OCI-LY1 (cell line): Measurements from ENCODE around the gene ZFAND4.
A peak's percentile ranks its signal among the peaks of the same experiment; 100 is the strongest.
"Not testable (repeated sequence)": the region's sequence is repeated elsewhere in the genome, so short reads cannot be mapped to it uniquely, and the experiment has no call there.

ENCODE experiments used
- H2AFZ ChIP-seq: fragments of 200-600 bp; sonication (generic), shearing (Covaris generic); 2 replicates; pipeline ENCODE4 v1.6.0; 2014; ENCODE audit warnings: antibody characterized with exemption, mild to moderate bottlenecking, low read length
- H3F3A ChIP-seq: fragments of 200-600 bp; sonication (generic), shearing (Covaris generic); 2 replicates; pipeline ENCODE4 v1.6.0; 2014; ENCODE audit warnings: mild to moderate bottlenecking, antibody characterized with exemption, low read length, moderate library complexity; ENCODE audit not compliant: insufficient read depth
- H3K27ac ChIP-seq: fragments of 200-600 bp; sonication (generic); 2 replicates; pipeline ENCODE4 v1.5.1; 2014; ENCODE audit warnings: low read length, mixed run types, mild to moderate bottlenecking, low read depth; ENCODE audit not compliant: poor library complexity, severe bottlenecking
- H3K27me3 ChIP-seq: fragments of 200-600 bp; sonication (generic); 2 replicates; pipeline ENCODE4 v1.6.0; 2014; ENCODE audit warnings: antibody characterized with exemption, mild to moderate bottlenecking, low read length, moderate library complexity; ENCODE audit not compliant: insufficient read depth
- H3K36me3 ChIP-seq: fragments of 200-600 bp; sonication (generic); 2 replicates; pipeline ENCODE4 v1.6.1; 2014; ENCODE audit warnings: mild to moderate bottlenecking, antibody characterized with exemption, low read length, moderate library complexity, mixed read lengths; ENCODE audit not compliant: insufficient read depth
- H3K4me1 ChIP-seq: fragments of 200-600 bp; sonication (generic); 2 replicates; pipeline ENCODE4 v1.5.1; 2014; ENCODE audit warnings: mild to moderate bottlenecking, low read length, moderate library complexity; ENCODE audit not compliant: insufficient read depth, severe bottlenecking
- H3K4me2 ChIP-seq: fragments of 200-600 bp; sonication (generic), shearing (Covaris generic); 2 replicates; pipeline ENCODE4 v1.6.1; 2014; ENCODE audit warnings: low read length
- H3K4me3 ChIP-seq: fragments of 200-600 bp; sonication (generic); 2 replicates; pipeline ENCODE4 v1.5.1; 2014; ENCODE audit warnings: low read length, low read depth, mild to moderate bottlenecking, mixed read lengths; ENCODE audit not compliant: poor library complexity, severe bottlenecking
- H3K79me2 ChIP-seq: fragments of 200-600 bp; shearing (Covaris generic); 2 replicates; pipeline ENCODE4 v1.6.1; 2016; ENCODE audit warnings: mixed run types, low read length, mixed read lengths; ENCODE audit not compliant: insufficient read depth
- H3K9ac ChIP-seq: fragments of 200-600 bp; sonication (generic), shearing (Covaris generic); 2 replicates; pipeline ENCODE4 v1.6.1; 2014; ENCODE audit warnings: mild to moderate bottlenecking, low read length, mixed read lengths
- H3K9me2 ChIP-seq: fragments of 200-600 bp; sonication (generic), shearing (Covaris generic); 2 replicates; pipeline ENCODE4 v1.6.1; 2014; ENCODE audit warnings: low read depth, mild to moderate bottlenecking, low read length, mixed read lengths
- H3K9me3 ChIP-seq: fragments of 200-600 bp; shearing (Covaris generic); 2 replicates; pipeline ENCODE4 v1.6.1; 2014; ENCODE audit warnings: low read length, mixed read lengths
- H4K20me1 ChIP-seq: fragments of 200-600 bp; sonication (generic), shearing (Covaris generic); 2 replicates; pipeline ENCODE4 v1.6.0; 2016; ENCODE audit warnings: mild to moderate bottlenecking, low read length; ENCODE audit not compliant: insufficient read depth
- CTCF ChIP-seq: fragments of 200-600 bp; sonication (generic), shearing (Covaris generic); IDR thresholded peaks from 2 replicates; pipeline ENCODE4 v1.5.1; 2017; ENCODE audit warnings: mild to moderate bottlenecking, antibody characterized with exemption, low read length, moderate library complexity, mixed read lengths
- EZH2 ChIP-seq: fragments of 200-600 bp; sonication (generic), shearing (Covaris generic); IDR thresholded peaks from 2 replicates; pipeline ENCODE4 v1.8.0; 2017; ENCODE audit warnings: borderline replicate concordance, mixed run types, mild to moderate bottlenecking, antibody characterized with exemption, low read length, moderate library complexity, mixed read lengths

The ZFAND4 gene

GRCh38 chr10:45578384-45578971, 94.1 kb downstream of the ZFAND4 start:
- Histone ChIP-seq H4K20me1 (no peaks in the 10 kb centered on the region), H3K9me2 (no peaks in the 10 kb centered on the region), H3K4me2 (peak overlapping the region; percentile 80), H2AFZ (no peak overlapping the region), H3K4me1 (peaks cover 43% of the 10 kb centered on the region), H3F3A (no peaks in the 10 kb centered on the region), H3K27ac (no peak overlapping the region), H3K9ac (peak overlapping the region; percentile 38), H3K4me3 (no peak overlapping the region), H3K36me3 (no peaks in the 10 kb centered on the region), H3K27me3 (no peaks in the 10 kb centered on the region), H3K9me3 (no peaks in the 10 kb centered on the region), H3K79me2 (peaks cover 19% of the 10 kb centered on the region)
- TF ChIP-seq CTCF: no peak

DNA sequence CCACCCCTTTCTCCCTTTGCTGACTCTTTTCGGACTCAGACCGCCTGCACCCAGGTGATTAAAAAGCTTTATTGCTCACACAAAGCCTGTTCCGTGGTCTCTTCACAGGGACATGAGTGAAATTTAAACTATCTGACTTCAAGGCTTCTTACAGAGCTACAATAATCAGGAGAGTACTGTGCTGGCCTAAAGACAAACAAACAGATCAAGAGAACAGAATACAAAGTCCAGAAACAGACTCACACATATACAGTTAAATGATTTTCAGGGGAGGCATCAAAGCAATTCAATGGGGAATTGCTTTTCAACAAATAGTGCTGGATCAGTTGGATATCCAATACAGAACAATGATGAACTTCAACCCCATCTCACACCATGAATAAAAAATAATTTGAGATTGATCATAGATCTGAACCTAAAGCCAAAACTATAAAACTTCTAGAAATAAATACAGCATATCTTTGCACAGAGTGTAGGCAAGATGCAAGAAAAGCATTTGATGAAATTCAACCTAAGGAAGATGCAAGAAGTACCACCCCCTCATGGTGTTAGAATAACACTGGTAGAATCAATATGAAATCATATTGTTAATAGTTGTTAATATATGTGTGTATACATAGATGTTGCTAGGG, 96.5 kb downstream of the ZFAND4 start:
- Histone ChIP-seq H3F3A (no peaks in the 10 kb centered on the region), H2AFZ (no peak overlapping the region), H3K4me1 (peaks cover 28% of the 10 kb centered on the region), H3K9me3 (no peaks in the 10 kb centered on the region), H3K36me3 (no peaks in the 10 kb centered on the region), H4K20me1 (no peaks in the 10 kb centered on the region), H3K9ac (no peak overlapping the region), H3K79me2 (peaks cover 19% of the 10 kb centered on the region), H3K27ac (no peak overlapping the region), H3K4me3 (no peak overlapping the region), H3K4me2 (no peak overlapping the region), H3K27me3 (no peaks in the 10 kb centered on the region), H3K9me2 (no peaks in the 10 kb centered on the region)
- TF ChIP-seq EZH2 (no peak), CTCF (no peak)

- H3K4me3 ChIP-seq, H3F3A ChIP-seq, H3K9me2 ChIP-seq, H3K9me3 ChIP-seq, H3K27ac ChIP-seq, H3K9ac ChIP-seq, H4K20me1 ChIP-seq, H3K4me2 ChIP-seq, H3K36me3 ChIP-seq, H2AFZ ChIP-seq, H3K27me3 ChIP-seq: not testable (repeated sequence)
- Histone ChIP-seq H3K79me2 (peaks cover 19% of the 10 kb centered on the region), H3K4me1 (peaks cover 19% of the 10 kb centered on the region)
Measured at GRCh38 chr10:45575032-45575761, 97.4 kb downstream of the ZFAND4 start.
